ENCODE results near the gene HOXA5.
A peak's percentile ranks its signal among the peaks of the same experiment; 100 is the strongest.

DNA sequence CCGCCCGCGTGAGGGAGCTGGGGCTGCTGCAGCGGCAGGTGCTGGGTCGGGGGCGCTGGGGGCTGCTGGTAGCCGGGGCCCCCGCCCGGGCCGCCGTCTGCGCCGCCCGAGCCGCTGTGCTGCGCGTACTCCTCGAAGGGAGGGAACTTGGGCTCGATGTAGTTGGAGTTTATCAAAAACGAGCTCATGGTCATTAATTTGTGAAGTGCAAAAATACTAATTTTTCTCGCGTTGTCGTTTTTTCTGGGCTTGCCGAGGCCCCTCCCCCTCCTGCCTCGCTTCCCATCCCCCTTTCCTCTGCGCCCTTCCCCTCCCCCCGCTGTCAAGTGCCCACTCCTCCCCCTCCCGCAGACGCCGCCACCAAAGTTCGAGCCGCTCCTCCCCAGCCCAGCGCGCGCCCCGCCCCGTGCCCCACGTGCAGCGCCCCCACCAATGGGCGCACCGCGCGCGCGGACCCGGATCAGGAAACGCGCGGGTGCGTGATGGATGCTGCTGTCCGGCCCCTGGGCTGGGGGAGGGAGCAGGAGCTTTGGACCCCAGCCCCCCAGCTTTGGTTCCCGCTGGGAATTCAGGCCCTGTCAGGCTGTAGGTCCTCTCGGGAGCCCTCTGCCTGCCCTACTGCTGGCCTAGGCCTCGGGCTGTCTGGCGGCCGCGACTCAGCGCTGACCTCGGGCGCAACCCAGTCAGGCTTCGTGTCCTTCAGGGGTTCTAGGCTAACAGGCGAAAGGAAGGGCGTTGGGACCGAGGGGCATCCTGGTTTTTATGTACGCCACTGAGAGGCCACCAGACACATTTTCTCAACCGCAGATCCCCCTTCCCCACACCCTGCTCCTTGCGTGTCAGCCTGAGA lies 12.7 kb downstream of the HOXA5 start, which contains the start of gene HOXA4:
- no peak for TF ChIP-seq CTCF (conservative IDR thresholded peaks at IDR 0.05; ENCODE audit: low read depth, low read length)
- TF ChIP-seq EZH2phosphoT487 (IDR thresholded peaks at IDR 0.05; ENCODE audit: borderline replicate concordance, low read length) = peak; percentile 43; the same call in 1 of the 2 replicates

All from PC-3 (cell line).